Measurements from ENCODE around the gene ERLIN1. TPM values are rescaled to one million over a fixed set of nuclear protein-coding genes. Genes with fewer than 3 reads are reported as not detected.
"Not testable (repeated sequence)": the region's sequence is repeated elsewhere in the genome, so short reads cannot be mapped to it uniquely, and the experiment has no call there.

Gene ERLIN1
- total RNA-seq, 4 donors from 2014 or later: 23.0 to 36.9 (median 35.1) TPM

GRCh38 chr10:100130831-100131230 lies 55.0 kb downstream of the ERLIN1 start:
- DNase-seq (ENCODE audit: low spot score in 2 of 2): no peak
- no peak overlapping the region for H3K4me3 ChIP-seq (ENCODE audit: low read depth, poor library complexity, severe bottlenecking)
- intact Hi-C loops (cut with DNase I; ENCODE audit: low total_unique reads): no loop called here
- WGBS, 2 donors: 58 to 66% methylated on average over 7 of the region's 7 CpGs
- no peak for TF ChIP-seq CTCF (IDR thresholded peaks at IDR 0.05)
- no peak for TF ChIP-seq POLR2A (IDR thresholded peaks at IDR 0.05)

- no peak for TF ChIP-seq CTCF (IDR thresholded peaks at IDR 0.05)
- no peak for TF ChIP-seq POLR2A (IDR thresholded peaks at IDR 0.05)
- no peak overlapping the region for H3K4me3 ChIP-seq (ENCODE audit: low read depth, poor library complexity, severe bottlenecking)
- intact Hi-C loops (cut with DNase I; ENCODE audit: low total_unique reads): no loop called here
- DNase-seq (ENCODE audit: low spot score in 2 of 2): no peak
- WGBS, 2 donors: 75 to 81% methylated on average over 9 of the region's 9 CpGs
These were observed 56.4 kb downstream of the ERLIN1 start for GRCh38 chr10:100129424-100129823.

- no peak for DNase-seq (ENCODE audit: low spot score in 2 of 2)
- no peak overlapping the region for H3K4me3 ChIP-seq (ENCODE audit: low read depth, poor library complexity, severe bottlenecking)
- WGBS, 2 donors: 75 to 83% methylated on average over 8 of the region's 8 CpGs
- intact Hi-C loops (cut with DNase I; ENCODE audit: low total_unique reads): no loop called here
- TF ChIP-seq POLR2A (IDR thresholded peaks at IDR 0.05) (no peak), CTCF (IDR thresholded peaks at IDR 0.05) (no peak)
These were observed 56.9 kb downstream of the ERLIN1 start for GRCh38 chr10:100128951-100129350.

GRCh38 chr10:100125335-100125734 lies 60.5 kb downstream of the ERLIN1 start:
- DNase-seq (ENCODE audit: low spot score in 2 of 2); H3K4me3 ChIP-seq (ENCODE audit: low read depth, poor library complexity, severe bottlenecking); intact Hi-C loops (cut with DNase I; ENCODE audit: low total_unique reads): not testable (repeated sequence)
- WGBS, 2 donors: 61 to 78% methylated on average over 2 of the region's 2 CpGs

GRCh38 chr10:100124097-100124496 lies 61.7 kb downstream of the ERLIN1 start:
- intact Hi-C loops (cut with DNase I; ENCODE audit: low total_unique reads): no loop called here

GRCh38 chr10:100122780-100123179 lies 63.0 kb downstream of the ERLIN1 start:
- intact Hi-C loops (cut with DNase I; ENCODE audit: low total_unique reads): no loop called here
- no peak overlapping the region for H3K4me3 ChIP-seq (ENCODE audit: low read depth, poor library complexity, severe bottlenecking)
- no peak for DNase-seq (ENCODE audit: low spot score in 2 of 2)
- TF ChIP-seq POLR2A (IDR thresholded peaks at IDR 0.05) (no peak), CTCF (IDR thresholded peaks at IDR 0.05) (no peak)

More at GRCh38 chr10:100124097-100124496, 61.7 kb downstream of the ERLIN1 start:
- TF ChIP-seq CTCF (IDR thresholded peaks at IDR 0.05): no peak
- TF ChIP-seq POLR2A (IDR thresholded peaks at IDR 0.05): no peak
- no peak overlapping the region for H3K4me3 ChIP-seq (ENCODE audit: low read depth, poor library complexity, severe bottlenecking)
- no peak for DNase-seq (ENCODE audit: low spot score in 2 of 2)
- WGBS, 2 donors: 77 to 87% methylated on average over 4 of the region's 4 CpGs

Measured in lower leg skin (tissue), 4 donors.